B cell (primary cell): ENCODE measurements around the gene POMZP3.
"Not testable (repeated sequence)": the region's sequence is repeated elsewhere in the genome, so short reads cannot be mapped to it uniquely, and the experiment has no call there.

Experiments used
- EZH2 ChIP-seq: IDR thresholded peaks from 2 replicates; pipeline ENCODE4 v1.6.1; 2012; ENCODE audit warnings: borderline replicate concordance, low read depth, mild to moderate bottlenecking, moderate library complexity, low read length; ENCODE audit not compliant: insufficient read depth, poor library complexity, severe bottlenecking
- TF ChIP-seq, protein P1 (sequence below): fragments of 200-600 bp; IDR thresholded peaks from one replicate; pipeline ENCODE4 v1.8.0; 2022; ENCODE audit warnings: antibody characterized with exemption, mild to moderate bottlenecking

DNA sequence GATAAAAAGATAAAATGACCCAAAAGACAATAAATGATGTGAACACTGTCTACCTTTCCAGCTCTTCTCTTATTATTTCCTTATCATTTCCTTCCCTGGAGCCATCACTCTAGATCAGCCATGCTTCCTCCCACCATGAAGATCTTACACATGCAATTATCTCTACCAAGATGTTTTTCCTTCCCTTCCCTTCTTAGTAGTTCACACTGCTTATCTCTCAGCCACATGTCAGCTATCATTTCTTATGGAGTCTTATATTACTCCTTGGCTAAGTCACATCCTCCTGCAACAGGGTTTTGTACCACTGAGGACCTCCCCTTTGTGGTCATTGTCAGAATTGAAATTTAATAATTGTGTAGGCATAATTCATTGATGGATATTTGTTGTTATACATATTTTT, 32.1 kb upstream of the POMZP3 start:
- TF ChIP-seq, protein P1, sequence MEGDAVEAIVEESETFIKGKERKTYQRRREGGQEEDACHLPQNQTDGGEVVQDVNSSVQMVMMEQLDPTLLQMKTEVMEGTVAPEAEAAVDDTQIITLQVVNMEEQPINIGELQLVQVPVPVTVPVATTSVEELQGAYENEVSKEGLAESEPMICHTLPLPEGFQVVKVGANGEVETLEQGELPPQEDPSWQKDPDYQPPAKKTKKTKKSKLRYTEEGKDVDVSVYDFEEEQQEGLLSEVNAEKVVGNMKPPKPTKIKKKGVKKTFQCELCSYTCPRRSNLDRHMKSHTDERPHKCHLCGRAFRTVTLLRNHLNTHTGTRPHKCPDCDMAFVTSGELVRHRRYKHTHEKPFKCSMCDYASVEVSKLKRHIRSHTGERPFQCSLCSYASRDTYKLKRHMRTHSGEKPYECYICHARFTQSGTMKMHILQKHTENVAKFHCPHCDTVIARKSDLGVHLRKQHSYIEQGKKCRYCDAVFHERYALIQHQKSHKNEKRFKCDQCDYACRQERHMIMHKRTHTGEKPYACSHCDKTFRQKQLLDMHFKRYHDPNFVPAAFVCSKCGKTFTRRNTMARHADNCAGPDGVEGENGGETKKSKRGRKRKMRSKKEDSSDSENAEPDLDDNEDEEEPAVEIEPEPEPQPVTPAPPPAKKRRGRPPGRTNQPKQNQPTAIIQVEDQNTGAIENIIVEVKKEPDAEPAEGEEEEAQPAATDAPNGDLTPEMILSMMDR = not testable (repeated sequence)
- not testable (repeated sequence) for TF ChIP-seq EZH2
